WTC11 (cell line): ENCODE measurements around the gene PACSIN1.

Experiments
- KAT7 ChIP-seq: sonication (generic); formaldehyde crosslinking; IDR thresholded peaks from 2 replicates; pipeline ENCODE4 v1.8.1; 2023; ENCODE audit warnings: missing genetic modification reagents, mild to moderate bottlenecking, borderline replicate concordance
- NR2C2 ChIP-seq: sonication (generic); formaldehyde crosslinking; IDR thresholded peaks from 2 replicates; pipeline ENCODE4 v1.8.0; 2022; ENCODE audit warnings: mild to moderate bottlenecking, missing genetic modification reagents
- NR3C1 ChIP-seq: sonication (generic); formaldehyde crosslinking; conservative IDR thresholded peaks from 2 replicates; pipeline ENCODE4 v1.8.1; 2023; ENCODE audit warnings: low read depth, mild to moderate bottlenecking, missing genetic modification reagents
- OVOL2 ChIP-seq: fragments of 250-450 bp; sonication (Bioruptor Pico); IDR thresholded peaks from 2 replicates; pipeline ENCODE4 v1.9.0; 2021; ENCODE audit warnings: mild to moderate bottlenecking, borderline replicate concordance
- SMAD3 ChIP-seq: sonication (generic); formaldehyde crosslinking; IDR thresholded peaks from 2 replicates; pipeline ENCODE4 v1.8.0; 2022; ENCODE audit warnings: missing genetic modification reagents, mild to moderate bottlenecking, borderline replicate concordance
- ZNF263 ChIP-seq: sonication (generic); formaldehyde crosslinking; IDR thresholded peaks from 2 replicates; pipeline ENCODE4 v1.8.1; 2022; ENCODE audit warnings: low read depth, mild to moderate bottlenecking, moderate library complexity, missing genetic modification reagents
- TF ChIP-seq, protein P1 (sequence below): sonication (generic); formaldehyde crosslinking; IDR thresholded peaks from 2 replicates; pipeline ENCODE4 v1.8.1; 2023; ENCODE audit warnings: mild to moderate bottlenecking, missing genetic modification reagents, moderate library complexity
- TF ChIP-seq, protein P2 (sequence below): fragments of 200-600 bp; IDR thresholded peaks from 2 replicates; pipeline ENCODE4 v1.8.0; 2022; ENCODE audit warnings: antibody characterized with exemption
- TF ChIP-seq, protein P3 (sequence below): sonication (generic); formaldehyde crosslinking; IDR thresholded peaks from 2 replicates; pipeline ENCODE4 v1.8.1; 2022; ENCODE audit warnings: mild to moderate bottlenecking, moderate library complexity, missing genetic modification reagents
- TF ChIP-seq, protein P4 (sequence below): sonication (generic); formaldehyde crosslinking; IDR thresholded peaks from 2 replicates; pipeline ENCODE4 v1.8.1; 2023; ENCODE audit warnings: mild to moderate bottlenecking, missing genetic modification reagents, moderate library complexity
- TF ChIP-seq, protein P5 (sequence below): sonication (generic); formaldehyde crosslinking; IDR thresholded peaks from 2 replicates; pipeline ENCODE4 v1.8.1; 2022; ENCODE audit warnings: low read depth, missing genetic modification reagents, borderline replicate concordance

DNA sequence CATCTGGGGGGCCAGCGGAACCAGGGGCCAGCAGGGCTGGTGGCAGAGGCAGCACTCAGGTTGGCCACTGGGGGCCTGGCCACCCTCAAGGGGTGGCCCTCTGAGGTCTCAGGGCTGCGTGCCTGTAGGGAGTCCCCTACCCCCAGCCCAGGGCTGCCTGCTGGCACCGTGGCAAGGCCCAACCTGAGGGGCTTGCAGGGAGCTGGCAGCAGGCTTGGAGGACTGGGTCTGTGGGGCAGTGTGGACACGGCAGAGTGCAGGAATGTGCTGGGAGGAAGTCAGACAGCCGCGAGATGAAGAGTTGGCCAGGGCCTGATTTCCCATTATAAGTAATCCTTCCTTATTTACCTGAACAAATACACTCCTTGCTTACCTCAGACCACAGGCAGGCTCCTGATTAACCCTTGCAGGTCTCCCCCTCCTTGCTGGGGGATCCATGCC, 90.2 kb downstream of the PACSIN1 start, which contains the start of gene SPDEF:
- TF ChIP-seq, protein P1, sequence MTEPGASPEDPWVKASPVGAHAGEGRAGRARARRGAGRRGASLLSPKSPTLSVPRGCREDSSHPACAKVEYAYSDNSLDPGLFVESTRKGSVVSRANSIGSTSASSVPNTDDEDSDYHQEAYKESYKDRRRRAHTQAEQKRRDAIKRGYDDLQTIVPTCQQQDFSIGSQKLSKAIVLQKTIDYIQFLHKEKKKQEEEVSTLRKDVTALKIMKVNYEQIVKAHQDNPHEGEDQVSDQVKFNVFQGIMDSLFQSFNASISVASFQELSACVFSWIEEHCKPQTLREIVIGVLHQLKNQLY (CRISPR knock-in tag), result no peak
- no peak for TF ChIP-seq OVOL2 (CRISPR knock-in tag)
- no peak for TF ChIP-seq NR2C2 (CRISPR knock-in tag)
- TF ChIP-seq, protein P2, sequence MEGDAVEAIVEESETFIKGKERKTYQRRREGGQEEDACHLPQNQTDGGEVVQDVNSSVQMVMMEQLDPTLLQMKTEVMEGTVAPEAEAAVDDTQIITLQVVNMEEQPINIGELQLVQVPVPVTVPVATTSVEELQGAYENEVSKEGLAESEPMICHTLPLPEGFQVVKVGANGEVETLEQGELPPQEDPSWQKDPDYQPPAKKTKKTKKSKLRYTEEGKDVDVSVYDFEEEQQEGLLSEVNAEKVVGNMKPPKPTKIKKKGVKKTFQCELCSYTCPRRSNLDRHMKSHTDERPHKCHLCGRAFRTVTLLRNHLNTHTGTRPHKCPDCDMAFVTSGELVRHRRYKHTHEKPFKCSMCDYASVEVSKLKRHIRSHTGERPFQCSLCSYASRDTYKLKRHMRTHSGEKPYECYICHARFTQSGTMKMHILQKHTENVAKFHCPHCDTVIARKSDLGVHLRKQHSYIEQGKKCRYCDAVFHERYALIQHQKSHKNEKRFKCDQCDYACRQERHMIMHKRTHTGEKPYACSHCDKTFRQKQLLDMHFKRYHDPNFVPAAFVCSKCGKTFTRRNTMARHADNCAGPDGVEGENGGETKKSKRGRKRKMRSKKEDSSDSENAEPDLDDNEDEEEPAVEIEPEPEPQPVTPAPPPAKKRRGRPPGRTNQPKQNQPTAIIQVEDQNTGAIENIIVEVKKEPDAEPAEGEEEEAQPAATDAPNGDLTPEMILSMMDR, result no peak
- TF ChIP-seq ZNF263, result no peak
- TF ChIP-seq KAT7, result no peak
- TF ChIP-seq, protein P3, sequence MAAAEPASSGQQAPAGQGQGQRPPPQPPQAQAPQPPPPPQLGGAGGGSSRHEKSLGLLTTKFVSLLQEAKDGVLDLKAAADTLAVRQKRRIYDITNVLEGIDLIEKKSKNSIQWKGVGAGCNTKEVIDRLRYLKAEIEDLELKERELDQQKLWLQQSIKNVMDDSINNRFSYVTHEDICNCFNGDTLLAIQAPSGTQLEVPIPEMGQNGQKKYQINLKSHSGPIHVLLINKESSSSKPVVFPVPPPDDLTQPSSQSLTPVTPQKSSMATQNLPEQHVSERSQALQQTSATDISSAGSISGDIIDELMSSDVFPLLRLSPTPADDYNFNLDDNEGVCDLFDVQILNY (CRISPR knock-in tag), result no peak
- TF ChIP-seq NR3C1 (CRISPR knock-in tag), result no peak
- no peak for TF ChIP-seq SMAD3 (CRISPR knock-in tag)
- TF ChIP-seq, protein P4, sequence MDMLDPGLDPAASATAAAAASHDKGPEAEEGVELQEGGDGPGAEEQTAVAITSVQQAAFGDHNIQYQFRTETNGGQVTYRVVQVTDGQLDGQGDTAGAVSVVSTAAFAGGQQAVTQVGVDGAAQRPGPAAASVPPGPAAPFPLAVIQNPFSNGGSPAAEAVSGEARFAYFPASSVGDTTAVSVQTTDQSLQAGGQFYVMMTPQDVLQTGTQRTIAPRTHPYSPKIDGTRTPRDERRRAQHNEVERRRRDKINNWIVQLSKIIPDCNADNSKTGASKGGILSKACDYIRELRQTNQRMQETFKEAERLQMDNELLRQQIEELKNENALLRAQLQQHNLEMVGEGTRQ (CRISPR knock-in tag), result no peak
- TF ChIP-seq, protein P5, sequence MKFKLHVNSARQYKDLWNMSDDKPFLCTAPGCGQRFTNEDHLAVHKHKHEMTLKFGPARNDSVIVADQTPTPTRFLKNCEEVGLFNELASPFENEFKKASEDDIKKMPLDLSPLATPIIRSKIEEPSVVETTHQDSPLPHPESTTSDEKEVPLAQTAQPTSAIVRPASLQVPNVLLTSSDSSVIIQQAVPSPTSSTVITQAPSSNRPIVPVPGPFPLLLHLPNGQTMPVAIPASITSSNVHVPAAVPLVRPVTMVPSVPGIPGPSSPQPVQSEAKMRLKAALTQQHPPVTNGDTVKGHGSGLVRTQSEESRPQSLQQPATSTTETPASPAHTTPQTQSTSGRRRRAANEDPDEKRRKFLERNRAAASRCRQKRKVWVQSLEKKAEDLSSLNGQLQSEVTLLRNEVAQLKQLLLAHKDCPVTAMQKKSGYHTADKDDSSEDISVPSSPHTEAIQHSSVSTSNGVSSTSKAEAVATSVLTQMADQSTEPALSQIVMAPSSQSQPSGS, result no peak
